Cardiac muscle cell (in vitro differentiated cells and primary cell): ENCODE measurements around the gene PRKCB. TPM values are rescaled to one million over a fixed set of nuclear protein-coding genes. Genes with fewer than 3 reads are reported as not detected.

Experiments used
- DNase-seq, 2 donors: peaks; one replicate each; pipeline versions ENCODE4 v3.0.0 to v3.0.0-alpha.2; 2010 to 2017; ENCODE audit warnings: low read depth in 1 of 2, low spot score in 1 of 2
- H3K27ac ChIP-seq: fragments of 200-600 bp; sonication (generic); 2 replicates; pipeline ENCODE4 v1.5.1; 2016
- H3K27me3 ChIP-seq: fragments of 200-600 bp; sonication (generic); 2 replicates; pipeline ENCODE4 v1.6.0; 2016; ENCODE audit warnings: control low read depth
- H3K36me3 ChIP-seq: fragments of 200-600 bp; sonication (generic); 2 replicates; pipeline ENCODE4 v1.5.1; 2016; ENCODE audit warnings: control low read depth
- H3K4me1 ChIP-seq: fragments of 200-600 bp; sonication (generic); 2 replicates; pipeline ENCODE4 v1.8.1; 2017; ENCODE audit warnings: low read depth, mild to moderate bottlenecking, mixed run types
- H3K4me3 ChIP-seq: fragments of 200-600 bp; sonication (generic); 2 replicates; pipeline ENCODE4 v1.5.1; 2016; ENCODE audit warnings: mild to moderate bottlenecking
- H3K9me3 ChIP-seq: fragments of 200-600 bp; sonication (generic); 2 replicates; pipeline ENCODE4 v1.5.1; 2017; ENCODE audit warnings: low read depth, mild to moderate bottlenecking, control low read depth
- polyA plus RNA-seq: library from polyadenylated mRNA; unstranded; fragments of >200 nt; fragmentation: Nextera tagmentation; extraction: Ambion mirVana; gene quantifications from 2 replicates; pipeline ENCODE4 v1.2.1, GENCODE V29; 2016
- total RNA-seq: library from RNA; depleted of rRNA; stranded (reverse); fragments of >200 nt; gene quantifications from 2 replicates; pipeline ENCODE4 v1.2.3, GENCODE V29; 2016
- TF ChIP-seq, protein P1 (sequence below): IDR thresholded peaks from 2 replicates; pipeline ENCODE4 v1.5.1; 2012; ENCODE audit warnings: low read depth, mild to moderate bottlenecking, low read length

PRKCB gene
- total and polyA plus RNA-seq, 2 experiments from 2014 or later, result 0.66 to 1.5 TPM

DNA sequence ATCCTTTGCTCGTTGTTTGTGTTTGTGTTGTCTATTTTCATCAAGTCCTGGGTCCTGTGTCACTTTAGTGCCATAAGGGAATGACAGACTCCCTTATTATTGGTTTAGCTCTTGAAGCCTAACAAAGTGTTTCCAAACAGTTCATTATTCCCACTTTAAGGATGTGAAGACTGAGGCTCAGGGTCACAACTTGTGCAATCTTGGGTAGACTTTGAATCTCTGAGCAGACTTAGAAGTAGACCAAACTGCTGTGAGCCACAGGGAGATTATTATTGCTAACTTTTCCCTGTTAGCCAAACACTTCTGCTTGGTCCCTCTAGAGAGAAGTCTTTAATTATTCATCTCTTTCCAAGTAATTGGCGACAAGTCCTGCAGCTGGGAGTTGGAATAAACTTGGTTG is 31.8 kb downstream of the PRKCB start:
- H3K4me1 ChIP-seq, result no peaks in the 10 kb centered on the region
- TF ChIP-seq, protein P1, sequence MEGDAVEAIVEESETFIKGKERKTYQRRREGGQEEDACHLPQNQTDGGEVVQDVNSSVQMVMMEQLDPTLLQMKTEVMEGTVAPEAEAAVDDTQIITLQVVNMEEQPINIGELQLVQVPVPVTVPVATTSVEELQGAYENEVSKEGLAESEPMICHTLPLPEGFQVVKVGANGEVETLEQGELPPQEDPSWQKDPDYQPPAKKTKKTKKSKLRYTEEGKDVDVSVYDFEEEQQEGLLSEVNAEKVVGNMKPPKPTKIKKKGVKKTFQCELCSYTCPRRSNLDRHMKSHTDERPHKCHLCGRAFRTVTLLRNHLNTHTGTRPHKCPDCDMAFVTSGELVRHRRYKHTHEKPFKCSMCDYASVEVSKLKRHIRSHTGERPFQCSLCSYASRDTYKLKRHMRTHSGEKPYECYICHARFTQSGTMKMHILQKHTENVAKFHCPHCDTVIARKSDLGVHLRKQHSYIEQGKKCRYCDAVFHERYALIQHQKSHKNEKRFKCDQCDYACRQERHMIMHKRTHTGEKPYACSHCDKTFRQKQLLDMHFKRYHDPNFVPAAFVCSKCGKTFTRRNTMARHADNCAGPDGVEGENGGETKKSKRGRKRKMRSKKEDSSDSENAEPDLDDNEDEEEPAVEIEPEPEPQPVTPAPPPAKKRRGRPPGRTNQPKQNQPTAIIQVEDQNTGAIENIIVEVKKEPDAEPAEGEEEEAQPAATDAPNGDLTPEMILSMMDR, result no peak
- no peak for DNase-seq
- no peaks in the 10 kb centered on the region for H3K36me3 ChIP-seq
- H3K4me3 ChIP-seq, result no peak overlapping the region
- H3K27ac ChIP-seq, result no peak overlapping the region
- H3K9me3 ChIP-seq, result no peaks in the 10 kb centered on the region
- H3K27me3 ChIP-seq, result peaks cover 24% of the 10 kb centered on the region

DNA sequence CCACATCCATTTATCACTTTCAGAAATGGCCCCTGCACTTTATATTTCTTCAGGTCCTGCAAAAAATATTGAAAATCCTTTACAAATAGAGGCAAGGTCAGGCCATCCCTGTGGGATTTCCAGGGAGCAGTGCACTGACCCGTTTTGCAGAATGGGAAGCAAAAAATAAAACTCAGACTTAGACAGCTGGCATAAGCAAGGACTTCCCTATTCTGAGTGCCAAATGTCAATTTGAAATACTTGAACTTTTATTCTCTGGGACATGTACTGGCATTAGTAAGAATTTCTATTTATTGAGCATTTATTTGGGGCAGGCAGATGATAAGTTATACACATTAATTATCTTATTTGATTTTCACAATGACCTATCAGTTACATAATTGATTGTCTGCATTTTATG is 32.4 kb downstream of the PRKCB start:
- DNase-seq, result no peak
- Histone ChIP-seq H3K27ac (no peak overlapping the region), H3K27me3 (peaks cover 24% of the 10 kb centered on the region), H3K4me3 (no peak overlapping the region), H3K9me3 (no peaks in the 10 kb centered on the region), H3K4me1 (no peaks in the 10 kb centered on the region), H3K36me3 (no peaks in the 10 kb centered on the region)
- TF ChIP-seq, protein P1, result no peak

DNA sequence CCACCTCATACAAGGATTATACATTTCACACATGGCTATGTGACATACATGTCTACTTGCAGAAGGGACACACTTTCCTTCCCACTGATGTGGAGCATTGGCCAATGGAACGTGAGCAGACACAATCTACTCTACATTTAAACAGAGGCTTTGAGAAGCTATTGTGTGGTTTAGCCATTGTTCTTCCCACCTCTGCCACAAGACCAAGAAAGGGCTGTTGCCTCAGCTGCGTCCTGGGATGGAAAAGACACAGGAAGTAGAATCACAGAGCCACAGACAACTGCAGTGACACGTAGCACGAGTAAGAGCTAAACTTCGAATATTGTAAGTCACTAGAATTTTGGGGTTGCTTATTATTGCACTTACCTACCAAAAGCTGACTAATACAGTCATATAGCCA is 33.3 kb downstream of the PRKCB start:
- Histone ChIP-seq H3K9me3 (no peaks in the 10 kb centered on the region), H3K27ac (no peak overlapping the region), H3K4me1 (no peaks in the 10 kb centered on the region), H3K4me3 (no peak overlapping the region), H3K36me3 (no peaks in the 10 kb centered on the region), H3K27me3 (peaks cover 16% of the 10 kb centered on the region)
- no peak for DNase-seq
- TF ChIP-seq, protein P1, result no peak

DNA sequence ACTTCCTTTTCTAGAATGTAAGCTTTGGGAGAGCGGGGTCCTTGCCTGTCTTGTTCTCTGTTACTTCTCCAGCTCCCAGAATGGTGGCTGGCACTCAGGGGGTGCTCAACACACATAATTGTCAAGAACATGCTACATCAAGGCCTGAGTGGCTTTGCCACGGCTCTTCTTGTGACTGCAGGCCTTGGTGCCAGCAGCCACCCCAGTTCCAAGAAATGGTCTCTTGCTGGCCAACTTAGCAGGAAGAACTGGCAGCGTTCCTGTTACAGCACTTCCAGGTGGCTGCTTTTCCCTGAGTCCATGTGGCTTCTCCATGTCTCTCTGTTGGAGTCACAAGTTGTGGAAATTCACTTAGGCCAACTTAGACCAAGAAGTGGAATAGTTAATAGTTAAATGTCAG is 36.1 kb downstream of the PRKCB start:
- TF ChIP-seq, protein P1, result no peak
- no peaks in the 10 kb centered on the region for H3K9me3 ChIP-seq
- H3K4me1 ChIP-seq, result no peaks in the 10 kb centered on the region
- peaks cover 11% of the 10 kb centered on the region for H3K27me3 ChIP-seq
- no peak overlapping the region for H3K4me3 ChIP-seq
- no peak overlapping the region for H3K27ac ChIP-seq
- no peaks in the 10 kb centered on the region for H3K36me3 ChIP-seq
- no peak for DNase-seq

DNA sequence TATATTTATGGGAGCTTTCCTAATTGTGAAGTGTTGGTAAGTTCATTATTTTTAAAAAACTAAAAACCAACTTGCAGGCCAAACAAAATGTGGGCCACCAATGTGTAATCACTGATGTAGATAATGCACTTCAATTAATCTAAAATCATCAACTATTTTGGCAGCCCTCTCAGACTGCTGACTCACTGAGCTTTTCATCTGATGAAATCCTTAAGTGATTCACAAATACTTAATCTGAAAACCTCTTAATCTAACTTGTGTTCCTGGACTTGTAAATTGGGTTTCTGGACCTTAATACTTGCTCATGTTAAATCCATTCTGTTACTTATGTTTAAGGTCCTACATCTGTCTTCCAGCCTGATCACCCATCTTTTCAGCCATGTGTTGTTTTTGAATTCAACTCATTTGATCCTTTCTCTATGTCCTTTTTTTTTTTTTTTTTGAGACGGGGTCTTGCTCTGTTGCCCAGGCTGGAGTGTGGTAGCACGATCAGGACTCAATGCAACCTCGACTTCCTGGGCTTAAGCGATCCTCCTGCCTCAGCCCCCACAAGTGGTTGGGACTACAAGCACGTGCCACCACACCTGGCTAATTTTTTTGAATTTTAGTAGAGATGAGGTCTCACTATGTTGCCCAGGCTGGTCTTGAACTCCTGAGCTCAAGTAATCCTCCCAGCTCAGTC is 39.0 kb downstream of the PRKCB start:
- H3K4me1 ChIP-seq, result no peaks in the 10 kb centered on the region
- H3K36me3 ChIP-seq, result no peaks in the 10 kb centered on the region
- H3K27ac ChIP-seq, result no peak overlapping the region
- TF ChIP-seq, protein P1, result no peak
- DNase-seq, result peak in 1 of 2 donors; percentile 13
- no peaks in the 10 kb centered on the region for H3K9me3 ChIP-seq
- peaks cover 10% of the 10 kb centered on the region for H3K27me3 ChIP-seq
- no peak overlapping the region for H3K4me3 ChIP-seq
